Bronchial epithelial cell (primary cell): ENCODE data around the gene IP6K1. TPM values are rescaled to one million over a fixed set of nuclear protein-coding genes. Genes with fewer than 3 reads are reported as not detected.

ENCODE experiments used
- DNase-seq: peaks from one replicate; pipeline ENCODE4 v3.0.0-alpha.2; 2010; ENCODE audit warnings: low read depth
- FAIRE-seq: peaks from 2 replicates; lab custom pipeline; 2011; peaks lifted over from hg19 to GRCh38; lab: Jason Lieb, UNC
- H3K27me3 ChIP-seq: 2 replicates; pipeline ENCODE4 v1.5.1; 2011; ENCODE audit warnings: low read length; ENCODE audit not compliant: control insufficient read depth, insufficient read depth
- H3K36me3 ChIP-seq: 2 replicates; pipeline ENCODE4 v1.5.1; 2011; ENCODE audit warnings: low read length; ENCODE audit not compliant: control insufficient read depth, insufficient read depth
- H3K4me3 ChIP-seq: 2 replicates; pipeline ENCODE4 v1.5.1; 2011; ENCODE audit warnings: mild to moderate bottlenecking, low read depth, low read length, control low read depth
- CTCF ChIP-seq: IDR thresholded peaks from 2 replicates; pipeline ENCODE4 v1.5.1; 2011; ENCODE audit warnings: mild to moderate bottlenecking, moderate library complexity, low read length, control low read depth, inconsistent platforms; ENCODE audit not compliant: insufficient read depth, severe bottlenecking
- total RNA-seq: library from RNA; depleted of rRNA; stranded (reverse); fragments of >200 nt; gene quantifications from 2 replicates; pipeline ENCODE4 v1.2.1, GENCODE V29; 2014

IP6K1 gene
- total RNA-seq, 1 donor from 2014 or later: 20.3 TPM

- no peak for FAIRE-seq
- no peak for TF ChIP-seq CTCF
- Histone ChIP-seq H3K27me3 (no peaks in the 10 kb centered on the region), H3K4me3 (no peak overlapping the region), H3K36me3 (no peaks in the 10 kb centered on the region)
- no peak for DNase-seq
These were observed 13.6 kb downstream of the IP6K1 start for GRCh38 chr3:49772703-49773102.

GRCh38 chr3:49771340-49771938 lies 14.9 kb downstream of the IP6K1 start:
- H3K27me3 ChIP-seq: no peaks in the 10 kb centered on the region
- FAIRE-seq (no peak), DNase-seq (no peak)

GRCh38 chr3:49769926-49770325 lies 16.4 kb downstream of the IP6K1 start:
- DNase-seq: no peak
- H3K36me3 ChIP-seq: no peaks in the 10 kb centered on the region

More at GRCh38 chr3:49771340-49771938, 14.9 kb downstream of the IP6K1 start:
- no peak for TF ChIP-seq CTCF
- Histone ChIP-seq H3K4me3 (no peak overlapping the region), H3K36me3 (no peaks in the 10 kb centered on the region)

GRCh38 chr3:49769286-49769915 lies 16.9 kb downstream of the IP6K1 start:
- no peak for TF ChIP-seq CTCF
- Histone ChIP-seq H3K4me3 (no peak overlapping the region), H3K27me3 (no peaks in the 10 kb centered on the region), H3K36me3 (no peaks in the 10 kb centered on the region)
- DNase-seq (no peak), FAIRE-seq (no peak)

More at GRCh38 chr3:49769926-49770325, 16.4 kb downstream of the IP6K1 start:
- no peak for FAIRE-seq
- Histone ChIP-seq H3K4me3 (no peak overlapping the region), H3K27me3 (no peaks in the 10 kb centered on the region)
- TF ChIP-seq CTCF: no peak

- DNase-seq: no peak
- TF ChIP-seq CTCF: no peak
- FAIRE-seq: no peak
These were observed 22.4 kb downstream of the IP6K1 start for GRCh38 chr3:49763981-49764380.

More at GRCh38 chr3:49763981-49764380, 22.4 kb downstream of the IP6K1 start:
- Histone ChIP-seq H3K4me3 (no peak overlapping the region), H3K27me3 (no peaks in the 10 kb centered on the region), H3K36me3 (no peaks in the 10 kb centered on the region)
